Liver (tissue), 9 donors: ENCODE data around the gene RASL12. TPM values are rescaled to one million over a fixed set of nuclear protein-coding genes. Genes with fewer than 3 reads are reported as not detected.
A peak's percentile ranks its signal among the peaks of the same experiment; 100 is the strongest.

Experiments
- DNase-seq: peaks from one replicate; pipeline ENCODE4 v3.0.0-alpha.2; 2017; ENCODE audit warnings: low spot score
- H3K27ac ChIP-seq, 2 donors: one replicate each; pipeline ENCODE4 v1.7.0; 2013; ENCODE audit warnings: inconsistent platforms in 2 of 2, low read length in 2 of 2, control low read depth in 1 of 2, low read depth in 1 of 2, mild to moderate bottlenecking in 1 of 2
- H3K27me3 ChIP-seq, 4 donors: one replicate each; pipeline versions ENCODE4 v1.6.1 to v1.7.0; 2013; ENCODE audit warnings: low read length in 3 of 4, inconsistent platforms in 1 of 4, mild to moderate bottlenecking in 1 of 4, moderate library complexity in 1 of 4; ENCODE audit not compliant: control insufficient read depth in 4 of 4, insufficient read depth in 4 of 4
- H3K36me3 ChIP-seq, 4 donors: one replicate each; pipeline versions ENCODE4 v1.6.1 to v1.7.0; 2013; ENCODE audit warnings: low read length in 3 of 4, mild to moderate bottlenecking in 3 of 4, low read depth in 1 of 4, moderate library complexity in 1 of 4; ENCODE audit not compliant: control insufficient read depth in 4 of 4, insufficient read depth in 3 of 4
- H3K4me1 ChIP-seq, 4 donors: one replicate each; pipeline versions ENCODE4 v1.6.1 to v1.7.0; 2013; ENCODE audit warnings: low read length in 3 of 4, mild to moderate bottlenecking in 3 of 4, moderate library complexity in 1 of 4; ENCODE audit not compliant: control insufficient read depth in 4 of 4, insufficient read depth in 4 of 4
- H3K4me3 ChIP-seq, 3 donors: one replicate each; pipeline versions ENCODE4 v1.6.1 to v1.7.0; 2013; ENCODE audit warnings: low read length in 3 of 3, control low read depth in 1 of 3, low read depth in 1 of 3, mild to moderate bottlenecking in 1 of 3
- H3K9ac ChIP-seq, 2 donors: one replicate each; pipeline ENCODE4 v1.7.0; 2013; ENCODE audit warnings: low read length in 2 of 2, mild to moderate bottlenecking in 2 of 2, moderate library complexity in 2 of 2, control low read depth in 1 of 2, low read depth in 1 of 2
- H3K9me3 ChIP-seq, 4 donors: one replicate each; pipeline versions ENCODE4 v1.6.1 to v1.7.0; 2013; ENCODE audit warnings: low read length in 3 of 4; ENCODE audit not compliant: control insufficient read depth in 4 of 4
- EGR1 ChIP-seq, 2 donors: IDR thresholded peaks; 2 replicates each; pipeline ENCODE4 v1.6.1; 2016 to 2018; ENCODE audit warnings: antibody characterized with exemption in 2 of 2, low read depth in 2 of 2
- FOXA2 ChIP-seq: IDR thresholded peaks from 2 replicates; pipeline ENCODE4 v1.6.1; 2016; ENCODE audit warnings: antibody characterized with exemption
- GABPA ChIP-seq, 2 donors: IDR thresholded peaks in 1 of 2; conservative IDR thresholded peaks in 1 of 2; 2 replicates each; pipeline ENCODE4 v1.6.1; 2016; ENCODE audit warnings: antibody characterized with exemption in 2 of 2, mild to moderate bottlenecking in 1 of 2, moderate library complexity in 1 of 2
- HNF4A ChIP-seq, 2 donors: conservative IDR thresholded peaks; 2 replicates each; pipeline ENCODE4 v1.6.1; 2016; ENCODE audit warnings: antibody characterized with exemption in 2 of 2, mild to moderate bottlenecking in 2 of 2
- HNF4G ChIP-seq: IDR thresholded peaks from 2 replicates; pipeline ENCODE4 v1.6.1; 2016; ENCODE audit warnings: antibody characterized with exemption
- RAD21 ChIP-seq, 2 donors: IDR thresholded peaks; 2 replicates each; pipeline ENCODE4 v1.6.1; 2016; ENCODE audit warnings: antibody characterized with exemption in 2 of 2, mild to moderate bottlenecking in 2 of 2
- RXRA ChIP-seq, 2 donors: IDR thresholded peaks; 2 replicates each; pipeline ENCODE4 v1.6.1; 2017 to 2018; ENCODE audit warnings: antibody characterized with exemption in 2 of 2, mild to moderate bottlenecking in 1 of 2
- SP1 ChIP-seq: IDR thresholded peaks from 2 replicates; pipeline ENCODE4 v1.6.1; 2018; ENCODE audit warnings: antibody characterized with exemption, mild to moderate bottlenecking
- TAF1 ChIP-seq: conservative IDR thresholded peaks from 2 replicates; pipeline ENCODE4 v1.6.1; 2016; ENCODE audit warnings: antibody characterized with exemption, mild to moderate bottlenecking
- WGBS: extraction: QIAGEN DNeasy Blood & Tissue Kit; methylation state at CpG from one replicate; pipeline ENCODE4 v1.1.7; 2013; 5-methylcytosine and 5-hydroxymethylcytosine counted together
- polyA plus RNA-seq, 2 donors: library from polyadenylated mRNA; stranded (reverse) in 1 of 2; unstranded in 1 of 2; fragments of 200-250 nt in 1 of 2; fragments of >200 nt in 1 of 2; fragmentation: Nextera tagmentation in 1 of 2; extraction: Ambion mirVana in 1 of 2; gene quantifications; one replicate each; pipeline versions ENCODE4 v1.2.1 to v1.2.3, GENCODE V29; 2013 to 2015
- total RNA-seq, 2 donors: library from RNA; depleted of rRNA; stranded (reverse); fragments of >200 nt; gene quantifications; one replicate each; pipeline ENCODE4 v1.2.3, GENCODE V29; 2014
- TF ChIP-seq, protein P1 (sequence below): IDR thresholded peaks from 2 replicates; pipeline ENCODE4 v1.6.1; 2016; ENCODE audit warnings: antibody characterized with exemption, mild to moderate bottlenecking
- TF ChIP-seq, protein P2 (sequence below): IDR thresholded peaks from 2 replicates; pipeline ENCODE4 v1.6.1; 2016; ENCODE audit warnings: antibody characterized with exemption
- TF ChIP-seq, protein P3 (sequence below): fragments of 150-350 bp; IDR thresholded peaks from 2 replicates; pipeline ENCODE4 v1.5.1; 2017; ENCODE audit warnings: improper control_type of control experiment, low read depth, low read length; ENCODE audit not compliant: missing input control
- donor health status: healthy.
- donor health status: healthy.
- donor health status: healthy.
- donor health status: healthy.
- donor health status: healthy.

The RASL12 gene
- total and polyA plus RNA-seq, 4 donors: 0.50 to 0.92 (median 0.63) TPM

DNA sequence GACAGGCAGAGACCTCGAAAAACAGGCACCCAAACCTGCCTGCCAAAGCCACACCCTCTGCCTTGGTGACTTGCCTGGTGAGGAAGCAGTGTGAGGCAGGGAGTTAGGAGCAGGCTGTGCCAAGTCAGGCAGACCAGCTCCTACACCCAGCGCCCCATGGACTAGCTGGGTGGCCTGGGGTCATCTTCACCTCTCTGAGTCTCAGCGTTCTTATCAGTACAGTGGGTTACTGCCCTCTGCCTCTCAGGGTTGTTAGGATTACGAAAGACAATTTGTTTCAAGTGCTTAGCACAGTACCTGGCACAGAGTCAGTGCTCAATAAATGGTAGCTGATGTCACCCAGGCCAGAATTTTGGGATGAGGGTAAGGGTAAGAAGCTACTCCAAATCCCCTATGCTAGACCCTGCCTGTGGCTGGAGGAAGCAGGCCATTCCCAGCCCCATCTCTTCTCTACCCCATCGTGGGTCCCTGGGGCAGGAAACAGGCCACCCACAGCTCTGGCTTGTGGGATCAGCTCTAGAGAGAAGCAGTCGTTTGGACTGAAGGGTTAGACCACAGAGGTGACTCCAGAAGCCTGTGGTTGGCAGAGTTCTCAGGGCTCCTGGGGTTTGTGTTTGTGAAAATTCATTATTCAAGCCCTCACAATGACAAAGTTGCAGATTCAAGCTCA is 12.5 kb downstream of the RASL12 start (continued):
- TF ChIP-seq, protein P1, sequence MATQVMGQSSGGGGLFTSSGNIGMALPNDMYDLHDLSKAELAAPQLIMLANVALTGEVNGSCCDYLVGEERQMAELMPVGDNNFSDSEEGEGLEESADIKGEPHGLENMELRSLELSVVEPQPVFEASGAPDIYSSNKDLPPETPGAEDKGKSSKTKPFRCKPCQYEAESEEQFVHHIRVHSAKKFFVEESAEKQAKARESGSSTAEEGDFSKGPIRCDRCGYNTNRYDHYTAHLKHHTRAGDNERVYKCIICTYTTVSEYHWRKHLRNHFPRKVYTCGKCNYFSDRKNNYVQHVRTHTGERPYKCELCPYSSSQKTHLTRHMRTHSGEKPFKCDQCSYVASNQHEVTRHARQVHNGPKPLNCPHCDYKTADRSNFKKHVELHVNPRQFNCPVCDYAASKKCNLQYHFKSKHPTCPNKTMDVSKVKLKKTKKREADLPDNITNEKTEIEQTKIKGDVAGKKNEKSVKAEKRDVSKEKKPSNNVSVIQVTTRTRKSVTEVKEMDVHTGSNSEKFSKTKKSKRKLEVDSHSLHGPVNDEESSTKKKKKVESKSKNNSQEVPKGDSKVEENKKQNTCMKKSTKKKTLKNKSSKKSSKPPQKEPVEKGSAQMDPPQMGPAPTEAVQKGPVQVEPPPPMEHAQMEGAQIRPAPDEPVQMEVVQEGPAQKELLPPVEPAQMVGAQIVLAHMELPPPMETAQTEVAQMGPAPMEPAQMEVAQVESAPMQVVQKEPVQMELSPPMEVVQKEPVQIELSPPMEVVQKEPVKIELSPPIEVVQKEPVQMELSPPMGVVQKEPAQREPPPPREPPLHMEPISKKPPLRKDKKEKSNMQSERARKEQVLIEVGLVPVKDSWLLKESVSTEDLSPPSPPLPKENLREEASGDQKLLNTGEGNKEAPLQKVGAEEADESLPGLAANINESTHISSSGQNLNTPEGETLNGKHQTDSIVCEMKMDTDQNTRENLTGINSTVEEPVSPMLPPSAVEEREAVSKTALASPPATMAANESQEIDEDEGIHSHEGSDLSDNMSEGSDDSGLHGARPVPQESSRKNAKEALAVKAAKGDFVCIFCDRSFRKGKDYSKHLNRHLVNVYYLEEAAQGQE: peak; percentile 53
- TF ChIP-seq FOXA2: no peak
- peak; percentile 98 to 99 for TF ChIP-seq RXRA (IDR thresholded peaks at IDR 0.05)
- peak; percentile 86 for TF ChIP-seq SP1
- no peak for TF ChIP-seq TAF1
- TF ChIP-seq, protein P2, sequence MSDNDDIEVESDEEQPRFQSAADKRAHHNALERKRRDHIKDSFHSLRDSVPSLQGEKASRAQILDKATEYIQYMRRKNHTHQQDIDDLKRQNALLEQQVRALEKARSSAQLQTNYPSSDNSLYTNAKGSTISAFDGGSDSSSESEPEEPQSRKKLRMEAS: peak; percentile 84
- no peak for TF ChIP-seq GABPA (IDR thresholded peaks at IDR 0.05 in 1 of 2, conservative IDR thresholded peaks at IDR 0.05 in 1 of 2)
- TF ChIP-seq HNF4A (conservative IDR thresholded peaks at IDR 0.05): peak; percentile 91 to 94

DNA sequence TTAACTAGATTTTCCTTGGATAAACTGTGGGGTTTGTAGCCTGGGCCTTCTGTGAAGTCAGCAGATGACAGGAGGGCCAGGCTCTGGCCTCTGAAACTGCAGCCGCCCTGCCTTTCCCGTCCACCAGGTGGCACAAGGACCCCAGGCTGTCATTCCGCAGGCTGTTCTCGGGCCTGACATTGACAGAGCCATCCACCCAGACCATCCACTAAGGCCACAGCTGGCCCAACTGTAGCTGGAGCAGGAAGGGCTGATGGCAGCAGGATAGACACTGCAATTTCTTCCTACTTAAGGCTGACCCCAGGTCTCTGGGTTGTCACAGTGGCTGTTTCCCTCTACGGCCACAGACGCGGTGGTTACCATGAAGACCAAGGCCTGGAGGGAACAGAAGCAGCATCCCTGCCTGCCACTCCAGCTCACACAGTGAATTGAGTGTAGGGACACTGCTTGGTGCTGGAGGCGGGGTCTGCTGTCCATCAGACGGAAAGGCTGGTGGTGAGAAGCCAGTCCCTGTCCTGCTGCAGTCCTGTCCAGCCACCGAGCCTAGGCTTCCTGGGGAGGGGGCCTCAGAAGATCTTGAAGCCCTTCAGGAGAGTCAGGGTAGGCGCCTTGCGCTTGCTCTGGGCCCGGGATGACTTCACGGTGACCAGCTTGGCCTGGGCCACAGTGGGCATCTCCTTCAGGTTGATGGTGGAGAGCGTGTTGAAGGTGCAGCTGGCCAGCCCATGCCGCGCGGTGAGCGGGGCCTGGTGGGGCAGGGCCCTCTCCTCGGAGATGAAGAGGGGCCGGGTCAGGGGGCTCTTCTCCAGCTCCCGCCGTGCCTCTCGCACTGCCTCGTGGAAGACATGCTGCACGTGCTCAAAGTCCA is 13.2 kb downstream of the RASL12 start:
- Histone ChIP-seq H3K36me3 (no peaks in the 10 kb centered on the region), H3K9ac (peak overlapping the region in 1 of 2 donors; percentile 8), H3K4me1 (peaks cover 0 to 11% (median 10%) of the 10 kb centered on the region in 4 donors), H3K9me3 (no peaks in the 10 kb centered on the region), H3K27me3 (no peaks in the 10 kb centered on the region), H3K4me3 (no peak overlapping the region), H3K27ac (no peak overlapping the region)
- TF ChIP-seq GABPA (IDR thresholded peaks at IDR 0.05 in 1 of 2, conservative IDR thresholded peaks at IDR 0.05 in 1 of 2) (no peak), HNF4A (conservative IDR thresholded peaks at IDR 0.05) (peak in 1 of 2 donors; percentile 17), RAD21 (IDR thresholded peaks at IDR 0.05) (peak; percentile 99), HNF4G (no peak), EGR1 (IDR thresholded peaks at IDR 0.05; ENCODE audit: low read depth in 2 of 2) (no peak), RXRA (IDR thresholded peaks at IDR 0.05) (peak in 1 of 2 donors; percentile 36)
- TF ChIP-seq, protein P2: no peak
- TF ChIP-seq, protein P3, sequence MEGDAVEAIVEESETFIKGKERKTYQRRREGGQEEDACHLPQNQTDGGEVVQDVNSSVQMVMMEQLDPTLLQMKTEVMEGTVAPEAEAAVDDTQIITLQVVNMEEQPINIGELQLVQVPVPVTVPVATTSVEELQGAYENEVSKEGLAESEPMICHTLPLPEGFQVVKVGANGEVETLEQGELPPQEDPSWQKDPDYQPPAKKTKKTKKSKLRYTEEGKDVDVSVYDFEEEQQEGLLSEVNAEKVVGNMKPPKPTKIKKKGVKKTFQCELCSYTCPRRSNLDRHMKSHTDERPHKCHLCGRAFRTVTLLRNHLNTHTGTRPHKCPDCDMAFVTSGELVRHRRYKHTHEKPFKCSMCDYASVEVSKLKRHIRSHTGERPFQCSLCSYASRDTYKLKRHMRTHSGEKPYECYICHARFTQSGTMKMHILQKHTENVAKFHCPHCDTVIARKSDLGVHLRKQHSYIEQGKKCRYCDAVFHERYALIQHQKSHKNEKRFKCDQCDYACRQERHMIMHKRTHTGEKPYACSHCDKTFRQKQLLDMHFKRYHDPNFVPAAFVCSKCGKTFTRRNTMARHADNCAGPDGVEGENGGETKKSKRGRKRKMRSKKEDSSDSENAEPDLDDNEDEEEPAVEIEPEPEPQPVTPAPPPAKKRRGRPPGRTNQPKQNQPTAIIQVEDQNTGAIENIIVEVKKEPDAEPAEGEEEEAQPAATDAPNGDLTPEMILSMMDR: peak; percentile 97
- 68% methylated on average over 26 of the region's 26 CpGs for WGBS
- peak; percentile 75 for DNase-seq
